HEK293 (cell line): Measurements from ENCODE around the gene PRRT3.
A peak's percentile ranks its signal among the peaks of the same experiment; 100 is the strongest.

Source experiments
- CTCF ChIA-PET: fragments of 350-600 bp; formaldehyde crosslinking; extraction: SDS; loops from one replicate; lab custom pipeline; 2021; ENCODE audit warnings: antibody characterized with exemption; lab: Yijun Ruan, JAX
- POLR2A ChIA-PET: fragments of 300-600 bp; formaldehyde crosslinking; extraction: SDS; loops from one replicate; lab custom pipeline; 2020; ENCODE audit warnings: antibody characterized with exemption, inconsistent platforms; lab: Yijun Ruan, JAX
- H3K27ac ChIP-seq: fragments of 200-500 bp; sonication (Bioruptor generic); 2 replicates; pipeline ENCODE4 v1.5.1; 2014; ENCODE audit warnings: low read depth, low read length, control low read depth, inconsistent platforms; ENCODE audit errors: extremely low read depth
- H3K36me3 ChIP-seq, 2 experiments: fragments of 200-500 bp in 1 of 2; sonication (Bioruptor generic) in 1 of 2; 1 replicate in 1 of 2; 2 replicates in 1 of 2; pipeline ENCODE4 v1.5.1; 2014 to 2017; ENCODE audit warnings: inconsistent platforms in 2 of 2, low read length in 2 of 2; ENCODE audit not compliant: control insufficient read depth in 2 of 2, insufficient read depth in 1 of 2
- H3K4me1 ChIP-seq: fragments of 200-500 bp; sonication (Bioruptor generic); 2 replicates; pipeline ENCODE4 v1.5.1; 2014; ENCODE audit warnings: mild to moderate bottlenecking, low read length, inconsistent platforms; ENCODE audit not compliant: control insufficient read depth, insufficient read depth
- H3K4me3 ChIP-seq: 2 replicates; pipeline ENCODE4 v1.5.1; 2011; ENCODE audit warnings: low read depth, mild to moderate bottlenecking, control low read depth, low read length, moderate library complexity
- H3K9me3 ChIP-seq: fragments of 200-500 bp; sonication (Bioruptor generic); 2 replicates; pipeline ENCODE4 v1.5.1; 2014; ENCODE audit warnings: low read depth, low read length, inconsistent platforms; ENCODE audit not compliant: control insufficient read depth, insufficient read depth
- BCL11B ChIP-seq: fragments of 450-650 bp; formaldehyde crosslinking; IDR thresholded peaks from 2 replicates; pipeline ENCODE4 v1.5.1; 2016; ENCODE audit warnings: low read depth, missing biosample characterization, missing genetic modification characterization
- EGR2 ChIP-seq: fragments of 450-650 bp; formaldehyde crosslinking; IDR thresholded peaks from 2 replicates; pipeline ENCODE4 v1.5.1; 2016; ENCODE audit warnings: low read depth, missing biosample characterization, missing genetic modification characterization
- KLF8 ChIP-seq: fragments of 450-650 bp; formaldehyde crosslinking; IDR thresholded peaks from 2 replicates; pipeline ENCODE4 v1.5.1; 2016; ENCODE audit warnings: missing biosample characterization, missing genetic modification characterization
- ZBTB1 ChIP-seq: fragments of 450-650 bp; formaldehyde crosslinking; IDR thresholded peaks from 2 replicates; pipeline ENCODE4 v1.5.1; 2016; ENCODE audit warnings: missing biosample characterization, missing genetic modification characterization
- ZNF138 ChIP-seq: fragments of 450-650 bp; formaldehyde crosslinking; IDR thresholded peaks from 2 replicates; pipeline ENCODE4 v1.5.1; 2016; ENCODE audit warnings: missing biosample characterization, missing genetic modification characterization, borderline replicate concordance
- ZNF169 ChIP-seq: fragments of 450-650 bp; formaldehyde crosslinking; IDR thresholded peaks from 2 replicates; pipeline ENCODE4 v1.5.1; 2016; ENCODE audit warnings: missing biosample characterization, missing genetic modification characterization
- ZNF211 ChIP-seq: fragments of 450-650 bp; formaldehyde crosslinking; IDR thresholded peaks from 2 replicates; pipeline ENCODE4 v1.5.1; 2016; ENCODE audit warnings: low read depth, missing biosample characterization, missing genetic modification characterization
- ZNF214 ChIP-seq: fragments of 450-650 bp; formaldehyde crosslinking; IDR thresholded peaks from 2 replicates; pipeline ENCODE4 v1.5.1; 2017; ENCODE audit warnings: missing biosample characterization, mild to moderate bottlenecking, missing genetic modification characterization, borderline replicate concordance
- ZNF266 ChIP-seq: fragments of 450-650 bp; formaldehyde crosslinking; IDR thresholded peaks from 2 replicates; pipeline ENCODE4 v1.5.1; 2016; ENCODE audit warnings: missing biosample characterization, missing genetic modification characterization, low read depth
- ZNF366 ChIP-seq: fragments of 450-650 bp; formaldehyde crosslinking; conservative IDR thresholded peaks from 2 replicates; pipeline ENCODE4 v1.5.1; 2016; ENCODE audit warnings: missing biosample characterization, missing genetic modification characterization
- ZNF514 ChIP-seq: fragments of 450-650 bp; formaldehyde crosslinking; IDR thresholded peaks from 2 replicates; pipeline ENCODE4 v1.5.1; 2016; ENCODE audit warnings: missing biosample characterization, missing genetic modification characterization
- ZNF530 ChIP-seq: fragments of 450-650 bp; formaldehyde crosslinking; IDR thresholded peaks from 2 replicates; pipeline ENCODE4 v1.5.1; 2016; ENCODE audit warnings: low read depth, missing biosample characterization, missing genetic modification characterization
- ZNF626 ChIP-seq: fragments of 450-650 bp; sonication (Bioruptor Pico); formaldehyde crosslinking; IDR thresholded peaks from 2 replicates; pipeline ENCODE4 v1.5.1; 2018; ENCODE audit warnings: missing biosample characterization, missing genetic modification characterization, inconsistent platforms
- ZNF707 ChIP-seq: fragments of 450-650 bp; formaldehyde crosslinking; IDR thresholded peaks from 2 replicates; pipeline ENCODE4 v1.5.1; 2016; ENCODE audit warnings: missing biosample characterization, missing genetic modification characterization
- ZNF791 ChIP-seq: fragments of 450-650 bp; formaldehyde crosslinking; IDR thresholded peaks from 2 replicates; pipeline ENCODE4 v1.5.1; 2016; ENCODE audit warnings: missing biosample characterization, missing genetic modification characterization
- ZSCAN23 ChIP-seq: fragments of 450-650 bp; formaldehyde crosslinking; IDR thresholded peaks from 2 replicates; pipeline ENCODE4 v1.5.1; 2016; ENCODE audit warnings: missing biosample characterization, missing genetic modification characterization
- TF ChIP-seq, protein P1 (sequence below): fragments of 450-650 bp; formaldehyde crosslinking; conservative IDR thresholded peaks from 2 replicates; pipeline ENCODE4 v1.5.1; 2016; ENCODE audit warnings: low read depth, missing biosample characterization, missing genetic modification characterization
- TF ChIP-seq, protein P2 (sequence below): fragments of 450-650 bp; formaldehyde crosslinking; IDR thresholded peaks from 2 replicates; pipeline ENCODE4 v1.5.1; 2017; ENCODE audit warnings: missing biosample characterization, missing genetic modification characterization
- TF ChIP-seq, protein P3 (sequence below): fragments of 450-650 bp; formaldehyde crosslinking; IDR thresholded peaks from 2 replicates; pipeline ENCODE4 v1.5.1; 2016; ENCODE audit warnings: missing biosample characterization, missing genetic modification characterization
- TF ChIP-seq, protein P4 (sequence below): fragments of 450-650 bp; formaldehyde crosslinking; IDR thresholded peaks from 2 replicates; pipeline ENCODE4 v1.5.1; 2016; ENCODE audit warnings: missing biosample characterization, missing genetic modification characterization
- TF ChIP-seq, protein P5 (sequence below): sonication (generic); formaldehyde crosslinking; IDR thresholded peaks from 2 replicates; pipeline ENCODE4 v1.8.1; 2022; ENCODE audit warnings: mild to moderate bottlenecking, moderate library complexity, missing genetic modification reagents
- TF ChIP-seq, protein P6 (sequence below): fragments of 450-650 bp; IDR thresholded peaks from 2 replicates; pipeline ENCODE4 v1.5.1; 2018; ENCODE audit warnings: missing biosample characterization, mild to moderate bottlenecking, missing genetic modification characterization

PRRT3 gene

DNA sequence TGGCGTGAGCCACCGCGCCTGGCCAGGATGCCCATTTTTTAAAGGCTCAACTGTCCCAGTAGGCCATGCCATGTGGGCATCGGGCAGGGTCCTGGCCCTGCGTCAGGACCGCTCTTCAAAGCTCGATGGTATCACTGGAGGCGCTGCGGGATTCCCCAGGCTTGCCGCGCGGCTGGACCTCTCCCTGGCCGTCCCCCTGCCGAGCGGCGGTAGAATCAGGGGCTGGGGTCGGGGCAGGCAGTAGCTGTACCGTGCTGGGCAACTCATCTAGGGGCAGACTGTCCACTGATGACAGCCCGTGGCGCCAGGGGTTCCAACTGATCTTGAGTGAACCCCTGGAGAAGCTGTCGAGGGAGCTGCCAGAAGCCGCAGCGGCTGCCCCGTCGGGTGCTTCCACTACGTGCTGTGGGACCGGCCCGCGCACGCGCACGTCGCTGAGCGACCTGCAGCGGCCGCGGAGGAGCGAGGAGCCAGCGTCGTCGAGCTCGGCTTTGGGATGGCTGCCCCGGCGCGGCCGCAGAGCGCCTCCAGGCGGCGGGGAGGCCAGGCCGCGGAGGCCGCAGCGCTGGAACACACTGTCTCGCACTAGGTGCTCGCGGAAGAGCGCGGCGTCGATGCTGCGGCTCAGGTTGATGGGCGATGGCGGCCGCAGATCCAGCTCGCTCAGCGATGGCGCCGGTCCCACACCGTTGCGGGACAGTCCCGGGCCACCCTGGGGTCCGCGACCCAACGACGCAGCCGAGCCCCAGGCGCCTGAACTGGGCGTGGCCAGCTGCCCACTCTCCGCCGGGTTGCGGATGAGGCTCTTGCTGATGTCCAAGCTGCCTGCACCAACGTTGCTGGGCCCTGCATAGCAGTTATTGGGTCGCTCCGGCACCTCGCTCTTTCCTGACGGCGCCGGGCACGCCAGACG is 5.8 kb downstream of the PRRT3 start (continued):
- TF ChIP-seq KLF8 (tag by site-specific recombination) (peak; percentile 56; the same call in 1 of the 2 replicates), ZNF530 (tag by site-specific recombination) (no peak), ZNF214 (tag by site-specific recombination) (no peak), ZNF266 (tag by site-specific recombination) (no peak), ZNF626 (tag by site-specific recombination) (no peak), ZNF791 (no peak), ZSCAN23 (no peak), ZNF366 (tag by site-specific recombination) (no peak), ZNF211 (no peak)
- TF ChIP-seq, protein P1, sequence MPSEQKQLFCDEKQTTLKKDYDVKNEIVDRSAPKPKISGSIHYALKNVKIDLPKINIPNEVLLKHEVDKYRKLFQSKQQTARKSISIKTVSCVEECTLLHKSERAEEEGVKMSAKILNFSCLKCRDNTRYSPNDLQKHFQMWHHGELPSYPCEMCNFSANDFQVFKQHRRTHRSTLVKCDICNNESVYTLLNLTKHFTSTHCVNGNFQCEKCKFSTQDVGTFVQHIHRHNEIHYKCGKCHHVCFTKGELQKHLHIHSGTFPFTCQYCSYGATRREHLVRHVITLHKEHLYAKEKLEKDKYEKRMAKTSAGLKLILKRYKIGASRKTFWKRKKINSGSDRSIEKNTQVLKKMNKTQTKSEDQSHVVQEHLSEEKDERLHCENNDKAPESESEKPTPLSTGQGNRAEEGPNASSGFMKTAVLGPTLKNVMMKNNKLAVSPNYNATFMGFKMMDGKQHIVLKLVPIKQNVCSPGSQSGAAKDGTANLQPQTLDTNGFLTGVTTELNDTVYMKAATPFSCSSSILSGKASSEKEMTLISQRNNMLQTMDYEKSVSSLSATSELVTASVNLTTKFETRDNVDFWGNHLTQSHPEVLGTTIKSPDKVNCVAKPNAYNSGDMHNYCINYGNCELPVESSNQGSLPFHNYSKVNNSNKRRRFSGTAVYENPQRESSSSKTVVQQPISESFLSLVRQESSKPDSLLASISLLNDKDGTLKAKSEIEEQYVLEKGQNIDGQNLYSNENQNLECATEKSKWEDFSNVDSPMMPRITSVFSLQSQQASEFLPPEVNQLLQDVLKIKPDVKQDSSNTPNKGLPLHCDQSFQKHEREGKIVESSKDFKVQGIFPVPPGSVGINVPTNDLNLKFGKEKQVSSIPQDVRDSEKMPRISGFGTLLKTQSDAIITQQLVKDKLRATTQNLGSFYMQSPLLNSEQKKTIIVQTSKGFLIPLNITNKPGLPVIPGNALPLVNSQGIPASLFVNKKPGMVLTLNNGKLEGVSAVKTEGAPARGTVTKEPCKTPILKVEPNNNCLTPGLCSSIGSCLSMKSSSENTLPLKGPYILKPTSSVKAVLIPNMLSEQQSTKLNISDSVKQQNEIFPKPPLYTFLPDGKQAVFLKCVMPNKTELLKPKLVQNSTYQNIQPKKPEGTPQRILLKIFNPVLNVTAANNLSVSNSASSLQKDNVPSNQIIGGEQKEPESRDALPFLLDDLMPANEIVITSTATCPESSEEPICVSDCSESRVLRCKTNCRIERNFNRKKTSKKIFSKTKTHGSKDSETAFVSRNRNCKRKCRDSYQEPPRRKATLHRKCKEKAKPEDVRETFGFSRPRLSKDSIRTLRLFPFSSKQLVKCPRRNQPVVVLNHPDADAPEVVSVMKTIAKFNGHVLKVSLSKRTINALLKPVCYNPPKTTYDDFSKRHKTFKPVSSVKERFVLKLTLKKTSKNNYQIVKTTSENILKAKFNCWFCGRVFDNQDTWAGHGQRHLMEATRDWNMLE (tag by site-specific recombination) = 0 out of 2 replicates have a peak, but pooled peaks have one; percentile 17
- TF ChIP-seq, protein P2, sequence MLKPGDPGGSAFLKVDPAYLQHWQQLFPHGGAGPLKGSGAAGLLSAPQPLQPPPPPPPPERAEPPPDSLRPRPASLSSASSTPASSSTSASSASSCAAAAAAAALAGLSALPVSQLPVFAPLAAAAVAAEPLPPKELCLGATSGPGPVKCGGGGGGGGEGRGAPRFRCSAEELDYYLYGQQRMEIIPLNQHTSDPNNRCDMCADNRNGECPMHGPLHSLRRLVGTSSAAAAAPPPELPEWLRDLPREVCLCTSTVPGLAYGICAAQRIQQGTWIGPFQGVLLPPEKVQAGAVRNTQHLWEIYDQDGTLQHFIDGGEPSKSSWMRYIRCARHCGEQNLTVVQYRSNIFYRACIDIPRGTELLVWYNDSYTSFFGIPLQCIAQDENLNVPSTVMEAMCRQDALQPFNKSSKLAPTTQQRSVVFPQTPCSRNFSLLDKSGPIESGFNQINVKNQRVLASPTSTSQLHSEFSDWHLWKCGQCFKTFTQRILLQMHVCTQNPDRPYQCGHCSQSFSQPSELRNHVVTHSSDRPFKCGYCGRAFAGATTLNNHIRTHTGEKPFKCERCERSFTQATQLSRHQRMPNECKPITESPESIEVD = no peak
- TF ChIP-seq, all 188 proteins: peak for 53

DNA sequence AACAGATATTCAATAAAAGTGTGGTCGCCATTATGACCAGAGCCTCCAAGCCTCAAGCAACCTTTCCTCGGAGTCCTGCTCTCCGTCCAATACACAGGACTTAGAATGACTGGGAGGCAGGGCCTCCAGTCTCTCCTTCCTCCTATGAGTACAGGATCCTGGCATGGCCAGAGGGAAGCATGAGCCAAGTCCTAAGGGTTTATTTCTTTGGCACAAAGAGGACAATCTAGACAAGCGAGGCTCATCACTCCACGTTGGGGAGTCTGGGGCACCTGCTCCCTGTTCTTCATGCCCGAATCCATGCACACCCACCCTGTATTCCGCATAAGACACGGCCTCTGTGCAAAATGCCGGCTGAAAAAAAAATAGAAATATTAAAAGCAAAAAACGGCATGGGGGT is 6.8 kb downstream of the PRRT3 start:
- Histone ChIP-seq H3K4me3 (no peak overlapping the region), H3K9me3 (no peaks in the 10 kb centered on the region), H3K4me1 (no peaks in the 10 kb centered on the region), H3K36me3 (peaks cover 0 to 58% of the 10 kb centered on the region in 2 experiments; a peak in 1 of 3 replicates), H3K27ac (no peak overlapping the region)
- POLR2A ChIA-PET = interaction anchor here (1.6 to 4.0 kb wide), 2 partner anchors 12 to 66 kb away, joined by 6 to 23 read pairs; partner anchors contain the start of gene CRELD1
- CTCF ChIA-PET = interaction anchor here (1.0 to 2.3 kb wide), 9 partner anchors 9 to 196 kb away, joined by 3 to 19 read pairs (median 5); partner anchors contain the start of genes CRELD1 and OGG1
- TF ChIP-seq, protein P3, sequence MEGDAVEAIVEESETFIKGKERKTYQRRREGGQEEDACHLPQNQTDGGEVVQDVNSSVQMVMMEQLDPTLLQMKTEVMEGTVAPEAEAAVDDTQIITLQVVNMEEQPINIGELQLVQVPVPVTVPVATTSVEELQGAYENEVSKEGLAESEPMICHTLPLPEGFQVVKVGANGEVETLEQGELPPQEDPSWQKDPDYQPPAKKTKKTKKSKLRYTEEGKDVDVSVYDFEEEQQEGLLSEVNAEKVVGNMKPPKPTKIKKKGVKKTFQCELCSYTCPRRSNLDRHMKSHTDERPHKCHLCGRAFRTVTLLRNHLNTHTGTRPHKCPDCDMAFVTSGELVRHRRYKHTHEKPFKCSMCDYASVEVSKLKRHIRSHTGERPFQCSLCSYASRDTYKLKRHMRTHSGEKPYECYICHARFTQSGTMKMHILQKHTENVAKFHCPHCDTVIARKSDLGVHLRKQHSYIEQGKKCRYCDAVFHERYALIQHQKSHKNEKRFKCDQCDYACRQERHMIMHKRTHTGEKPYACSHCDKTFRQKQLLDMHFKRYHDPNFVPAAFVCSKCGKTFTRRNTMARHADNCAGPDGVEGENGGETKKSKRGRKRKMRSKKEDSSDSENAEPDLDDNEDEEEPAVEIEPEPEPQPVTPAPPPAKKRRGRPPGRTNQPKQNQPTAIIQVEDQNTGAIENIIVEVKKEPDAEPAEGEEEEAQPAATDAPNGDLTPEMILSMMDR (tag by site-specific recombination) = no peak
- TF ChIP-seq, protein P4, sequence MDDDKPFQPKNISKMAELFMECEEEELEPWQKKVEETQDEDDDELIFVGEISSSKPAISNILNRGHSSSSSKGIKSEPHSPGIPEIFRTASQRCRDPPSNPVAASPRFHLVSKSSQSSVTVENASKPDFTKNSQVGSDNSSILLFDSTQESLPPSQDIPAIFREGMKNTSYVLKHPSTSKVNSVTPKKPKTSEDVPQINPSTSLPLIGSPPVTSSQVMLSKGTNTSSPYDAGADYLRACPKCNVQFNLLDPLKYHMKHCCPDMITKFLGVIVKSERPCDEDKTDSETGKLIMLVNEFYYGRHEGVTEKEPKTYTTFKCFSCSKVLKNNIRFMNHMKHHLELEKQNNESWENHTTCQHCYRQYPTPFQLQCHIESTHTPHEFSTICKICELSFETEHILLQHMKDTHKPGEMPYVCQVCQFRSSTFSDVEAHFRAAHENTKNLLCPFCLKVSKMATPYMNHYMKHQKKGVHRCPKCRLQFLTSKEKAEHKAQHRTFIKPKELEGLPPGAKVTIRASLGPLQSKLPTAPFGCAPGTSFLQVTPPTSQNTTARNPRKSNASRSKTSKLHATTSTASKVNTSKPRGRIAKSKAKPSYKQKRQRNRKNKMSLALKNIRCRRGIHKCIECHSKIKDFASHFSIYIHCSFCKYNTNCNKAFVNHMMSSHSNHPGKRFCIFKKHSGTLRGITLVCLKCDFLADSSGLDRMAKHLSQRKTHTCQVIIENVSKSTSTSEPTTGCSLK (tag by site-specific recombination) = no peak
- no peak for TF ChIP-seq EGR2 (tag by site-specific recombination)
- no peak for TF ChIP-seq ZNF707 (tag by site-specific recombination)
- TF ChIP-seq, protein P5, sequence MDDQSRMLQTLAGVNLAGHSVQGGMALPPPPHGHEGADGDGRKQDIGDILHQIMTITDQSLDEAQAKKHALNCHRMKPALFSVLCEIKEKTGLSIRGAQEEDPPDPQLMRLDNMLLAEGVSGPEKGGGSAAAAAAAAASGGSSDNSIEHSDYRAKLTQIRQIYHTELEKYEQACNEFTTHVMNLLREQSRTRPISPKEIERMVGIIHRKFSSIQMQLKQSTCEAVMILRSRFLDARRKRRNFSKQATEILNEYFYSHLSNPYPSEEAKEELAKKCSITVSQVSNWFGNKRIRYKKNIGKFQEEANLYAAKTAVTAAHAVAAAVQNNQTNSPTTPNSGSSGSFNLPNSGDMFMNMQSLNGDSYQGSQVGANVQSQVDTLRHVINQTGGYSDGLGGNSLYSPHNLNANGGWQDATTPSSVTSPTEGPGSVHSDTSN = no peak
- TF ChIP-seq ZNF138 = no peak
- TF ChIP-seq, protein P6, sequence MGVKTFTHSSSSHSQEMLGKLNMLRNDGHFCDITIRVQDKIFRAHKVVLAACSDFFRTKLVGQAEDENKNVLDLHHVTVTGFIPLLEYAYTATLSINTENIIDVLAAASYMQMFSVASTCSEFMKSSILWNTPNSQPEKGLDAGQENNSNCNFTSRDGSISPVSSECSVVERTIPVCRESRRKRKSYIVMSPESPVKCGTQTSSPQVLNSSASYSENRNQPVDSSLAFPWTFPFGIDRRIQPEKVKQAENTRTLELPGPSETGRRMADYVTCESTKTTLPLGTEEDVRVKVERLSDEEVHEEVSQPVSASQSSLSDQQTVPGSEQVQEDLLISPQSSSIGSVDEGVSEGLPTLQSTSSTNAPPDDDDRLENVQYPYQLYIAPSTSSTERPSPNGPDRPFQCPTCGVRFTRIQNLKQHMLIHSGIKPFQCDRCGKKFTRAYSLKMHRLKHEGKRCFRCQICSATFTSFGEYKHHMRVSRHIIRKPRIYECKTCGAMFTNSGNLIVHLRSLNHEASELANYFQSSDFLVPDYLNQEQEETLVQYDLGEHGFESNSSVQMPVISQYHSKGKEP (tag by site-specific recombination) = no peak
- no peak for TF ChIP-seq ZNF514 (tag by site-specific recombination)
- TF ChIP-seq BCL11B (tag by site-specific recombination) = no peak
- TF ChIP-seq ZNF169 (tag by site-specific recombination) = no peak
- no peak for TF ChIP-seq ZBTB1 (tag by site-specific recombination)
